ENCODE data around the gene RARG.
"Not testable (repeated sequence)": the region's sequence is repeated elsewhere in the genome, so short reads cannot be mapped to it uniquely, and the experiment has no call there.

The RARG gene

GRCh38 chr12:53169644-53170043 lies 62.4 kb downstream of the RARG start:
- DNase-seq (ENCODE audit: low spot score): no peak

DNA sequence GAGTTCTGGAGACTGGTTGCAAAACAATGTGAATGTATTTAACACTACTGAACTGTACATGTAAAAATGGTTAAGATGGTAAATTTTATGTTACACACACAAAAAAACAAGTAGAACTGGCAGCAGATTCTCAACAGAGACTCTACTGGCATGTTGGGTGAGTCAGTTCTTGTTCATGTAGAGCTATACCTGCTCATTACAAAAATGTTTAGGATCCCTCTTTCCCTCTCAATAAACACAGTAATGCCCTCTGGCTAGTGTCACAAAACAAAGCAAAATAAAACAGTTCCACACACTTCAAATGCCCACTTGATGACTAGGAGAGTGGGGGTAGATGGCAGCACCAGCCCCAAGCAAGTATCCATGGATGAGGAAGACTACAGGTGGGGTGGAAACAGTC lies 65.2 kb downstream of the RARG start:
- DNase-seq (ENCODE audit: low spot score): no peak

- not testable (repeated sequence) for DNase-seq (ENCODE audit: low spot score)
Measured at GRCh38 chr12:53163008-53163407, 69.0 kb downstream of the RARG start.

DNA sequence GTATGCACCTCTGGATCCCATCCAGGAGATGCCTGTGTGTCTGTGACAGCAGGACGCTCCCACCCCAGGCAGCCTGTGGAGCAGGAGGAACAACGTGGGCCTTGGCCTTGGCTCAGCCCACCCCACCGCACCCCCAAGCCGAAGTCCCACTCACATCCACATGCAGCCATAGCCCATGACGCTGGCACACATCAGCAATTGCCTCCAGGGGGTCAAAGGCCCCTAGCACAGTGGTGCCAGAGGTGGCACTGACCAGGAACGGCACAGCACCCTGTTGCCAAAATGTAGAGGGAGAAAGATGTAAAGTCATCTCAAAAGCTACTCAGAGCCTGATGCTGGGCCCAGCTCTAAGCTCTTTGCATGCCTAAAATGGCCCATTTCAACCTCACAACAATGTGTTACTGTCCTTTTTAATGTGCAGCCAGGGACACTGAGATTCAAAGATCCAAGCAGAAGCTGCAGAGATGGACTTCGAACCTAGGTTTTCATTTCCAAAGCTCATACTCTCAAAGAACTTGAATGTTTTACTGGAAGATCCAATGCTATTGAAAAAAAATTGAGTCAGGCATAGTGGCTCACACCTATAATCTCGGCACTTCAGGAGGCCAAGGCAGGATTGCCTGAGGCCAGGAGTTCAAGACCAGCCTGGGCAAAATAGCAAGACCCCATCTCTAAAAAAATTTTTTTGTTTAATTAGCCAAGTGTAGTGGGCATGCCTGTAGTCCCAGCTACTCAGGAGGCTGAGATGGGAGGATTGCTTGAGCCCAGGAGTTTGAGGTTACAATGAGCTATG lies 70.7 kb downstream of the RARG start:
- no peak for DNase-seq (ENCODE audit: low spot score)

DNA sequence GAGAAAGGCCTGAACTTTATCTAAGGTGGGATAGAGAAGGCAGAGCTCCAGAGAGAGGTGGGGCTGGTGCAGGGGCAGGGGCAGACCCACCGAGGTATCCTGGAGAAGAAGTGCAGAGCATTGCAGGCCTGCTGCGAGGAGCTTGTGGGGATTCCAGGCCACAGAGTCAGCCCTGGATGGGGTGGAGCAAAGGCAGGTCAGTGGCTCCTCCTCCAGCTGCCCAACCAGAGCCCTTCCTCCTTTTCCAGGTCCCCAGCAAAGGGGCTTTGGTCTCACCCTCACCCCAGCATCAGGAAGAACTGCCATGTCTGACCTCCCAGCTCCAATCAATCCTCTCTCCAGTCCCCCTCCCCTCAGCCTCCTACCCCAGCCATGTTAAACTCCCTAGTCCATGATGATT lies 71.3 kb downstream of the RARG start:
- no peak for DNase-seq (ENCODE audit: low spot score)

All from Ammon's horn (tissue), 1 donor.